Myometrial cell (primary cell): ENCODE results near the gene OR10G3. TPM values are rescaled to one million over a fixed set of nuclear protein-coding genes. Genes with fewer than 3 reads are reported as not detected.

Source experiments
- total RNA-seq: library from RNA; depleted of rRNA; stranded (reverse); fragments of >200 nt; gene quantifications from 2 replicates; pipeline ENCODE4 v1.2.3, GENCODE V29; 2015

OR10G3 gene, protein sequence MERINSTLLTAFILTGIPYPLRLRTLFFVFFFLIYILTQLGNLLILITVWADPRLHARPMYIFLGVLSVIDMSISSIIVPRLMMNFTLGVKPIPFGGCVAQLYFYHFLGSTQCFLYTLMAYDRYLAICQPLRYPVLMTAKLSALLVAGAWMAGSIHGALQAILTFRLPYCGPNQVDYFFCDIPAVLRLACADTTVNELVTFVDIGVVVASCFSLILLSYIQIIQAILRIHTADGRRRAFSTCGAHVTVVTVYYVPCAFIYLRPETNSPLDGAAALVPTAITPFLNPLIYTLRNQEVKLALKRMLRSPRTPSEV
- total RNA-seq = not detected in 2 replicates

GRCh38 chr14:21579976-21580375 is at the start of gene OR10G3:
OR10G3 (minus strand) TSS chr14:21580076; CDS start chr14:21570744, 9,332 bp downstream.

DNA sequence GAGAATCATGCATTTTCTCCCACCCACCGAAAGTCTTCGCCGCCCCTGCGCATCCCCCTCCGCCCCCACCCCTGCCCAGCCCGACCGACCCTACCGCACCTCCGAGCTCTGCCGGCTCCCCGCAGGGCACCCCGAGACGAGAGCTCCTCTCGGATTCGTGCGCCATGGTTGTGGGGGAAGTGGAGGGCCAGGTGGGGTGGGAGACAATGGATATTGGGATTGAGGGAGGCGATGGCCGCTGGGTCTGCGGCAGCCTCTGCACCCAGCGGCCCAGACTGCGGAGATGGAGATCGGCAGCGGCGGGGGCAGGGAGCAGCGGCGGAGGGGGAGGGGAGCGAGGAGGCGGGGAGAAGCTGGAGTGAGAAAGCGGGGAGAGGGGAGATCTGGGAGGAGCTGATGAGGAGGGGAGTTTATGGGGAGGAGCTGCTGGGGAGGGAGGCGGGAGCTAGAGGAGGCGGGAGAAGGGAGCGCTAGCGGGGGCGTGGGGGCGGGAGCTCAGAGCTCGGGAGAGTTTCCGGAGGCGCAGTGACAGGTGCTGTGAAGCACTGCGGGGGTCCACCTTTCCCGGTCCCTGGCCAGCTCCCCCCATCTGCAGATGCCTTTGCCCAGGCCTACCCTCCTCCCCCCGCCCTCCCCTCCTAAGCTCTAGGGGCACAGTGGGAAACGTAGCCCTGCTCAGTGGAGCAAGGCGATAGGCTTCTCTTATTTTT is 53.8 kb downstream of the OR10G3 start, which contains the start of gene SALL2:
SALL2 (minus strand) TSS at position 385 of the 710 bp plus-strand sequence; CDS start at position 166, 219 bp downstream.

Other genes starting within 250 kb of the OR10G3 start
- gene SUPT16H, start 196.1 kb downstream of the OR10G3 start, total RNA-seq = 55.6 and 62.3 TPM in 2 replicates
- 34.0 and 38.8 TPM in 2 replicates for gene CHD8, start 124.0 kb downstream of the OR10G3 start, total RNA-seq
- 21.4 and 39.2 TPM in 2 replicates for gene RAB2B, start 103.1 kb downstream of the OR10G3 start, total RNA-seq
- 18.7 and 29.4 TPM in 2 replicates for gene TOX4, start 102.9 kb downstream of the OR10G3 start, total RNA-seq
- gene METTL3, start 68.7 kb downstream of the OR10G3 start, total RNA-seq = 49.4 and 51.6 TPM in 2 replicates
- gene SALL2, start 53.7 kb downstream of the OR10G3 start, total RNA-seq = 7.2 and 8.7 TPM in 2 replicates
- not detected in 2 replicates for gene OR10G2, start 54.9 kb upstream of the OR10G3 start, total RNA-seq
- not detected in 2 replicates for gene OR4E2, start 73.8 kb upstream of the OR10G3 start, total RNA-seq
- gene OR4E1, start 93.7 kb upstream of the OR10G3 start, total RNA-seq = not detected in 2 replicates